ENCODE data around the gene EDN2.

Gene EDN2

DNA sequence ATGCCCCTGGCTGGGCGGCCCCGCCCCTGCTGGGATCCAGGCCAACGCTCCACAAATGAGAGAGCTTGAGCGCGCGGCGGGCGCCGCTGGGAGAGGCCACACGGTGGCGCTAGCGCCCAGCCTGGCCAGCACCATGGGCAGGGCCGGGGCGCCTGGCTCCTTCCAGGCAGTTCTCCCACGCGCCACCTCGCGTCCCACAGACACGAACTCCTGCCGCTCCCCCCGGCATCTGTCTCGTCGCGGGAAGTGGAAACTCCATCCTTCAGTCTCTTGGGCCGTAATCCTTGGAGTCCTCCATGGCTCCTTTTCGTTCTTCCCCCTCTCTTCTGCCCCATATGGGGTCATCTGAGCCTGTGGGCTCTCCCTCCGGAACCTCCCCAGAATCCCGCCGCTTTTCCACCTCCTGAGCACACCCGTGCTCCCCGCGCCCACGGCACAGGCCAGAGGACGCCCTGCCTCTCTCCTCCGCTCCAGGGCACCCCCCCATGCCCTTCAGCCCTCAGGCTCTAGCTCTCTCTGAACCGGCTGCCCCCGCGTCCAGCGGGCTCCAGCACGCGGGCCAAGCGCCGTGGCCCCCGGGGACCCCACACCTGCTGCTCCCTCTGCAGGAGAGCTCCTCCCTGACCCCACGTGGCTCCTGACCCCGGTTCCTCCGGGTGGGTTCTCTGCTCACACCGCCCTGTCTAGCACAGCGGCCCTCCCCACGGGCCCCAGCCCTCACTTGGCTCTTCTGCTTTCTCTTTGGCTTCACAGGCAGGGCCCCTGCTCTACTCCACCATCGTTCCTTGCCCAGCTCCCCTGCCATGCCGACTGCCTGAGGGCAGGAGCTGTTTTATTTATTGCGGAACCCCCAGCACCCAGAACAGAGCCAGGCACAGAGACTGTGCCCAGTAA is 31.9 kb upstream of the EDN2 start:
- DNase-seq: peak; percentile 64

DNA sequence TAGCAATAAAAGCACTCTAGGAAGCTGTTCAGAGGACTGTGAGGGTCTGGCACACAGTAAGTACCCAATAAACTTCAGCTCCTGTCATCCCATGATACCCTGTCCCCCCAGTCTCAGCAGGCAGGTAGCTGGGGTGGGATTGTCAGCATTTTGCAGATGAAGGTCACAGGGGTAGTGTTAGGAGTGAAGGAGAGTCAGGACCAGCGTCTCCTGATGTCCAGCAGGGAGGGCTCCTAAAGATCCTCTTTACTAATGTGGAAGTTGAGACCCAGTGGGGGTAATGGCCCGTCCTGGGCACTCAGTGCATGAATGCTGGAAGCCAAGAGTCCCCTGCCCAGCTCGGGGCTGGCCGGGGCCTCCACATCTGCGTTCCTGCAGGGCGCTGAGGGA is 31.3 kb upstream of the EDN2 start:
- DNase-seq: no peak

DNA sequence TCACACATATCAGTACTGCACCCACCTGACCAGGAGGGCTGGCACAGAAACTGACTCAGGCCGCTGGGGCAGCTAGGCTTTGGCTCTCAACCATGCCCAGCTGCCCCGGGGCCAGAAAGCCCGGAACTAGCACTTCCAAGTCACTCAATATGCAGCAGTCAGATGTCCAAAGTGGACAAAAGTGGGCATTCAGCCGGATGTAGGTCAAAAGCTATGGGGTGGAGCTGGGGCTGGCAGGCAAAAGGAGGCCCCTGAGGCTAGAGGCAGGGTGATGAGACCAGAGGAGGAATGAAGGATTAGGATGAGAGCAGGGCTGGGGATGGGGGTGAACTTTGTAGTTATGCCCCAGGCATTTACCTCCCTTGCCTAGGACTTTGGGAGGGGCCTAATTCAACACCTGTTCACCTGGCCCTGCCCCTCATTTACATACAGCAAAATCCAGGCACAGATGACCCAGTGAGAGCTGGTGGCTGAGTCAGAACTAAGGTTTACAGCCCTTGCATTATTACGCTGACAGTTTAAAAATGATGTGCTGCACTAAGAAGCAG is 30.7 kb upstream of the EDN2 start:
- no peak for DNase-seq

DNA sequence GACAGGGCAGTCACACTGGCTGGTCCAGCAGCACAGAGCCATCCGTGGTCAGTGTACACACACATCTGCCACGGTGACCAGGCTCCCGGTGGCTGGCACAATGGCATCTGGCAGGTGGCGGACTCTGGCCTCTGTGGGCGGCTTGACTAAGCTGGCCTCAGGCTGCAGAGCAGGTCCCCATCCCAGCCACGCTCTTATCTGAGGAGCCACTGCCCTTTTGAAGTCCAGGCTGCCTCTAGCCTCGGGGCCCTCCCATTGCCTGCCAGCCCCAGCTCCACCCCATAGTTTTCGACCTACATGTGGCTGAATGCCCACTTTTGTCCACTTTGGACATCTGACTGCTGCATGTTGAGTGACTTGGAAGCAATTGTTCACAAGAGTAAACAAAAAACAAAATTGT is 29.9 kb upstream of the EDN2 start:
- no peak for DNase-seq

DNA sequence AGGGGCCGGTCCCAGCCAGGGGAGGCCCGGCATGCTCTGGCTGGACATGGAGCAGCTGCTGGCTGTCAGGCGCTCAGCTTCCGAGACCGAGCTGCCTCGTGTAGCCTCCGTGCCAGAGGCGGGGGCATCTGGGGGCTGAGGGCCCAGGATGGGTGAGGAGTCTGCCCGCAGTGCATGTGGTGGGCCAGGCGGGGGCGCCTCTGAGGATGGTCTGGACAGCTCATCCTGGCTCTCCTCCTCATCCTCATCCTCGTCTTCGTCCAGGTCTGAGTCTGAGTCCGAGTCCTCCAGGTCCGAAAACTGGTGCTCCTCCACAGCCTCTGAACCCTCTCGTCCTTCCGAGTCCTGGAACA is 28.9 kb upstream of the EDN2 start:
- DNase-seq: no peak

DNA sequence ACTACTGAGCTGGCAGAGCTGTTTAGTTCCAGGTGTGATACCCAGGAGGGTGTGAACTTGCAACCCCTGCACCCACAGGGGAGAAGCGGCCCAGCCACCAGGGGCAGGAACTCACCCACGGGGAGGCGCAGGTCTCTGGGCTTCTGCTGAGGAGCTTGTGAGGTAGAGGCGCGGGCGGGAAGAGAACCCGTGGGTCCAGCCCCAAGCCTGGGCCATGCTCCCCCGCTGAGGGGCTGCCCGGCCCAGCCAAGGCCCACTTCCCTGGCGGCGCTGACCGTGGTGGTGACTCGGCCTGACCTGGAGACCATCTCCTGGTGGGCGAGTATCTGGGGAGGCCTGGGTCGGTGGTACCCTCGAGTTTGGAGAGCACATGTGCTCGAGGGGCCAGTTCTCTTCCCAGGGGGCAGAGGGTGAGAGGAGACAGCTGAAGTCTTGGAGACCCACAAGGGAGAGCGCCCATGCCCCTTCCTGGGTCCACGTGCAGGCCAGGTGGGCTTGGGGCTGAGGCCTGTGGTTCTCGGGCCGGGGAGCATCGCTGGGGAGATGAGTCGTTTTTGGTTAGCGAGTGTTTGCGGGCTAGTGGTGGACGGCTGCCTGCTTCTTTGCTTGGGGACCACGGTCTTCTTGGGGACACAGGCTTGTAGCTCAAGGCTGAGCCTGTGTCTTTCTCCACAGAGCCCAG is 28.4 kb upstream of the EDN2 start:
- DNase-seq: no peak

DNA sequence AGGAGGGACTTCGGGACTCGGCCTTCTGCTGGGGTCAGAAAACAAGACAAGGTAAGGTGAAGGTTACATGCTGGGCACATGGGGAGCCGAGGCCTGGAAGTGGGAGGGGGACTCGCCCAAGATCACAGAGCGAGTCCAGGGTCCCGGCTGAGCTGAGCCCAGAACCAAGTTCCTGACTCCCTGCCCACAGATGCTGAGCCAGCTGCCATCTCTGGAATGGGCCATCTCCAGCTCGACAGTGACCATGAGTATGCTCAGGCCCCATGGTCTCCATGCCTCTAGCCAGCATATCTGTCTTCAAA is 26.7 kb upstream of the EDN2 start:
- no peak for DNase-seq

DNA sequence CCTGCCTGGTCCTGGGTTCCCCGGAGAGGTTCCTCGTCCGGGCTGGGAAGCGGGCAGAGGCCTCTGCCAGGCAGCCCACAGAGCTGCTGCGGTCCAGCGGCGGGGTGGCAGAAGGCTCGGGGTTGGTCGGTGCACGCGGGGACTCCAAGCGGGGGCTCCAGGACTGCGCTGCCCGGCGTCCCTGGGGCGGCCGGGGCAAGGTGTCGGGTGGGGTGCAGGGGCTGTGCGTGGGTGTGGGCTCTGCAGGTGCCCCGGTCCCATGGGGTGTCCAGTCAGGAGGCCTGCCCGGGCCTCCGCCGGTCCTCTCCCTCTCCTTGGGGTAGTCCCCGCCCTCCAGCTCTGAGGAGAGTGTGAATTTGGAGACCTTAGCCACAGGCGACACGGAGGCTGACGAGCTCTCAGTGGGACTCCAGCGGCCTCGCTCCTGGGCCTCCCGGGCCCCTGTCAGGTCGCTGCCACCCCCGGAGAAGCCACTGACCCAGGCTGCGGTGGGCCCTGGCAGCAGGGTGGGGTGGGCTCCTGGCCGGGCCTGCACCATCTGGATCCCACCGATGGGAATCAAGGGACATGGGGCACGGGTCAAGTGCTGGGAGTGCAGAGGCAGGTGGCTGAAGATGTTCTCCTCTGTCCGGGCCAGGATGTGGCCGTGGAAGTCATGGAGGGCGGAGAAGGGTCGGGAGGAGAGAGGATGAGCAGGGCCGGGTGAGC is 26.2 kb upstream of the EDN2 start:
- DNase-seq: no peak

DNA sequence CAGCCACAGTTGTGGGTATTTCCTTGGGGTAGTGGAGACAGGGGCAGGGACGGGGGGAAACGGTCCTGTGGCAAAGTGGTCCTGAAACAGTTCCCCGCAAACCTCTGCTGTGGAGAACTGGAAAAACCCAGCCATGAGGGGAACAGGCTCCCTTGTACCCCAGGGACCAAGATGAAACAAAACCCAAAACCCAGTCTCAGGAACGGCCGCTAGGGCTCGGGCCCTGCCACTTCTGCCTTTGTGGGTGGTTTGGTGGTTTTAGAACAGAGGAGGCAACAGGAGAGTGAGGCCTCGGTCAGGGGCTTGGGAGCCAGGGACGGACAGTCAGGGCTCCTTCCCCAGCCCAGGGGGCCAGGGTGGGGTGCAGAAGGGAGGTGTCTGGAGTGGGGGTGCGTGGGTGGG is 24.8 kb upstream of the EDN2 start:
- no peak for DNase-seq

DNA sequence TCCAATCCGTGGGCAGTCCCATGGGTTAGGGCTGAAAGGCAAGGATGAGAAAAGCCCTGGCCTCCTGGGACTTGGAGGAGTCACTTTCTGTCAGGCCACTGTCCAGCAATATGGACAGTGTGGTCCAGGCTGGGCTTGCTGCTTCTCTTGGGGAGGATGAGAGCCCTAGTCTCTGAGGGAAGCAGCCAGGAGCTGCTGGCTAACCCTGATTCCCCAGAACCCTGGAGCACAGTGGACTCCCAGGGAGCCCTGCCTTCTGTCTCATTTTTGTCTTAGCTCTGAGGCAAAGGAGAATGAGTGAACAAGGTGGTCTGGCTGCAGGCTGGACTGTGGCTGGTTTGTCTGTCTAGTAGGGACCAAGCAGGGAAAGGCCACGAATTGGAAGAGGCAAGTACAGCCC is 23.8 kb upstream of the EDN2 start:
- DNase-seq: no peak

DNA sequence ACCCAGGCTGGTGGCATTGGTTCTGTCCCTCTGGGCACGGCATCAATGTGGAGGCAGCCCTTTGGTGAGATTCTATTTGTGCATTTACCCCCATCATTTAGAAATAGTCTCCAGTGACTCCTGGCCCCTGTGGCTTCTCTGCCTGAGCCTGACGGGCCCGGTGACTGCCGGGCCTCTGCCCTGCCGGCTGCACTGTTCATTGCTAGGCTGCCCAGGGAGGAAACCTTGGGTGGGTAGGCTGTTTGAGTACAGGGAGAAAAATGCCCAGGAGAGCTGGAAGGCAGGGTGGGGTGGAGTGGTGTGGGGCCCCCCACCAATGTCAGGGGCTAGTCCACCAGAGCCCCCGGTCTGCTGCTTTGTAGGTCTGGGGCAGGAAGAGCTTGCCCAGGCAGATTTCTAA is 23.4 kb upstream of the EDN2 start:
- DNase-seq: no peak

DNA sequence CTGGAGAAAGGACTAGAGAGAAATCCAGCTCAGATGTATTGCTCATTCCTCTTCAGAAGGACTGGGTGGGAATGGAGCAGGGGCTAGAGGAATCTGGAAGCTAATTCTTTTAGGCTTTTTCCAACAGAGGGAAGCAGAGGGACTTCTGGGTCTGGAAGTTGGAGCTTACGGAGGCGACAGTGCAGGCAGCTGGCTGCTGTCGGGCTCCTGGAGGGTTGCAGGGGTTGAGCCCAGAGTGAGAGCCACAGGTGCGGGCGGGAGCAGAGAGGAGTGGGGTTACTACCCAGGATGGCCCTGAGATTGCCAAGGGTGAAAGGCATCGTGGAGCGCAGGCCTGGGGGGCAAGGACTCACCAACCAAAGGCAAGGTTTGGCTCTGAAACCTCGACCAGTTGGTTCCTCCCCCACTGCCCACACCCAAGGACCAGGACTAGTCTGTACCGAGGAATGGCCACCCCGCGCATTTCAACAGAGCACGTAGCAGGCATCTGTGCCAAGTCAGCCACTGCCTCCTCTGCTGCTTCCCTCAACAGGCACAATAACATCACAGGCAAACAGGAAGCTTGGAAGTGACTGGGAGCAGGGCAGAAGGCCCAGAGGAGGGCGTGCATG is 22.7 kb upstream of the EDN2 start:
- no peak for DNase-seq

DNA sequence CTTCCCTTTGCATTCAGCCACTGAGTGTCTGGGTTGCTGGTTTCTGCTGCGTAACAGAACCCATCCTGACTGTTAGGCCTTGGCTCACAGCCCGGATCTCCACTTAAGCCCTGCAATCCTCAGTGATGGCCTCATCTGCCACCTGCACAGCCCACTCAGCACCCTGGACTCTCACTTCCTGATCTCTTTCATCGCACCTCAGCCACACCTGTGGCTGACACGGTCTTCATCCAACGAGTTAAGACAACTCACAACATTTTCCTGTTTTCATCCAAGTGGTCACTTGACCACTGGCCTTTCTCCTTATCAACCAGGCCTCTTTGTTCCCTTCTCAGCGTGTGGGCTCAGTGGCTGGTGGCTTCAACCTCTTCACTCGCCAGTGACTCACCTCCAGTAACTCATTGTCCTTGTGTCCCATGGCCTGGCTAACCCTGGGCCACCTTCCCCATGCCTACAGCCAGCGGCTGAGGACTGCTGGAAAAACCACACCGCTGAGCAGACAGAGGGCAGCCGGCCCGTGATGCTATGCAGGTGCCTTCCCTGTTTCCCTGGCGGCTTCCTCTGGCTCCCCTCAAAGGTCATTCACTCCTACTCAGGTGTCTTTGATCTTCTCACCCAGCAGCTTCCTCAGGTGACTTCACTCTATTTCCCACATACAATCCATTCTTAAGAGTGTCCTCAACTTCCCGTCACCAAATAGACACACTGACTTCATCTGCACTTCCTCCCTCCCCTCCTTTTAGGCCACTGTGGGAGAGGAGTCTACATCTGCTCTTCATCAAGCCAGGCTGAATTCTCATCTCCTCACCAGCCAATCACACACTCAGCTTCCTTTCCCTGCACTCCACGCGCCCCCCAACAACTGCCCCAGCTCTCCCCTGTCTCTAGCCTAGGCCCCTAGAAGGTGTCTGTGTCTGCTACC is 19.9 kb upstream of the EDN2 start:
- DNase-seq: no peak

DNA sequence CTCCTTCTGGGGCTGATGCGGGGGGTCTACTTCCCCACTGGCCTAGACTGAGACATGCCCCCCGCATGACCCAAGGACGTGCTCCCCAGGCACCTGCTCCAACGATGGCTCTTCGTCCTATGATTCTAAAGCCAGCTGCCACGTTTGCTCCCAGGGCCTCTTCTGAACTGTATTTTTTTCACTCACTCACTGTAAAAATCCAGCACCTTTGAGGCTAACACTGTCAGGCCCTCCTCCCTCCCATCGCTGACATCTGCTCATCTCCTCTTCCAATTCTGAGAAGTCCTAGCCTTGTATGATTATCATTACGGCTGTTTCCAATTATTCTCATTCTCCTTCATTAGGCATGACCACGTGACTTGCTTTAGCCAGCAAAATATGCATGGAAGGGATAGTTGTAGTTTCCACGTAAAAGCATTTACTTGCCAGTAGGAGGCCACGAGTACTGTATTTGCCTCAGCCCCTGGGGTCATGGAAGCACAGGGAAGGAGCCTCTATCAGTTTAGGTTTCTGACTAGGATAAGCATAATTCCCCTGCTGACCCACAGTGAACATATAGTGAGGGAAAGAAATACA is 19.1 kb upstream of the EDN2 start:
- DNase-seq: no peak

DNA sequence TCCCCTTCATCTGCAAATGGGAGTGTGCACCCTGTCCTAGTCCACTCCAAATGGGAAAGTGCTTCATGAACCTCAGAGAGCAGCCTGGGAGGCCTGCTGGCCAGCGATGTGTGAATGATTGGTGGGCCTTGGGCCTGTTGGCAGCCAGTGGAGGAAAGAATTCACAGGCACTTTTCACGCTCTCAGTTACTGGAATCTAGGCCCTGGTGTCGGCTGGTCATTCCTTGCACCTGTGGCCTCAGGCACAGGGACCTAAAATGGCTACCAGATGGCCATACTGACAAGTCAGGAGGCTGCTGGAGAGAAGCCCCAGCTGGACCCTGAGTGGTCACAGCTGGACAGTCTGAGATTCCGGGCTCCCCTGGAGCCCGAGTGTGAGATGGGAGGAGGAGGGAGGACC is 18.4 kb upstream of the EDN2 start:
- no peak for DNase-seq

DNA sequence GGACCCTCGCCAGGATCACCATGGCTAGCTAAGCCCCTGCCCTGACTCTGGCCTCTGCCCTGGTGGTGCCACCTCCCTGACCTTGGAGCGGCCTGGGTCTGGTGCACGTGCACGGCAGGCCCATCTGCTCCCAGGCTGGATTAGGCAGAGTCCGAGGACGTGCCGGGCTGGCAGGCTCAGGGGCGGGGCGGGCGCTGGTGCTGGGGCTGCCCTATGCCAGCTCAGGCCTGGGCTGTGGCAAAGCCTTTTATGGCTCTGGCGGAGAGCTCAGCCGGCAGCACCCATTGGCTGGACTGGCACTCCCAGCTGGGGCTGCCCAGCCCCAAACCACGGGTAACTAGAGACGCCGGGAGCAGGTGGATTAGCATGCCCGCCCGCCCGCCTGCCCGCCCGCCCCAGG is 17.1 kb upstream of the EDN2 start:
- no peak for DNase-seq

DNA sequence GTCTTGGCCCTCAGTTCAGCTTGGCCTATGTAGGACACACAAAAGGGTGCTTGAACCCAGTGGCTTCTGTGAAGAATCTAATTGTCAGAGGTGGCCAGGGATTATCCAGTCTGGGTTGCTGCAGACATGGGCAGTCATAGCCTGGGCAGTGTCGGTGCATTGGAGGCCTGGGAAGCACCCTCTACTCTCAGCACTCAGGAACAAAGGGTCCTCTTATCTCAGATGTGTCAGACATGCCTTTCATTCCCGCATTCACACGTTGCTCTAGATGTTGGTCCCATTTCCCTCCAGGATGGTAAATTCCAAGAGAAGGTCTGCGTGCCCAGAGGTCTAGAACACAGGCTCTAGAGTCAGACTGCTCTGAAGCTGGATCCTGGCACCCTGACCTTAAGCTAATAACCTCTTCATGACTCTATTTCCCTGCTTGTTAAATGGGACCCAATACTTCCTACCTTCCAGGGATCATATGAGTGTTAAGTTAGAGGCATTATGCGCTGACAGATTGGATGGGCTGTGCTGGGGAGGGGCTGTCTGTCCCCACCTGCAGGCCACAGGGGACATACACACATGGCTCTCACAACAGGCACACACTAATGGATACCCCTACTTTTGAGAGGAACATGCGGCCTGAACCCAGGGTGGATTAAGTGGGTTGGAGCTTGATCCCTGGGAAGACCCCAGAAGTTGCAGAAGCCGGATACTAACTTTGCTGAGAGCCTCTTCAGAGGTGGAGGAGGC is 16.5 kb upstream of the EDN2 start:
- no peak for DNase-seq

DNA sequence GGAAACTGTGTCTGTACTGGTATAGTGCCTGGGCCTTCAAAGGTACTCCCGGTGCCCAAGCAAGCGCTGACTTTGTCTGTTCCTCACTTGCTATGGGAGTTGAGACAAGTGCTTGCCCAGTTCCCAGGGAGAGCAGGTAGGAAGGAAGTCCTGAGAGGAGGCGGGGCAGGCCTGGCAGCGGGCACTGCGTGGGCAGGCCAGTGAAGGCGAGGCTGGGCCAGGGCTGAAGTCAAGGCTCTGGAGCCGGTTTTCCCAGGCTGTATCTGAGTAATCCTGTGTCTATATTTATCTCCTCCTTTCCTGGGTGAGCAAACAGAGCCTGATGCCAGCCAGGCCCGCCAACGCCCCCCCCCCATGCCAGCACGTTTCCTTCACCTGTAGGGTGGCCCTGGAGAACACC is 15.9 kb upstream of the EDN2 start:
- DNase-seq: no peak

DNA sequence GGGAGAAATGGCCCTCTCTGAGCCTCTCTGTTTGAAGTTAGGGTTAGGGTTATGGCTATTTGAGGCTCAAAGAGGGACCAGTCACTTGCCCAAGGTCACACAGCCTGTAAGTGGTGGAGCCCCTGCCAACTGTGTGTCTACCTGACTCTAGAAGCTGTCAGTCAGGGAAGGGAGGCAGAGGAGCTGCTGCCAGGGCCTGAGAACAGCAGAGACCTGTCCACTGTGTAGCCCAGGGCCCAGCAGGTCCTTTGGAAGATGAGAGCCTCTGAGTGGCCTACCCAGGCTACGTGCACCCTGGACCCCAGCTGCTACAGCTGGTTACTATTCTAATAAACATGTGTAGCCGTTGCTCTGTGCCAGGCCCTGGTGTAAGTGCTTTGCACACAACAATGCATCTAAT is 15.1 kb upstream of the EDN2 start:
- no peak for DNase-seq

DNA sequence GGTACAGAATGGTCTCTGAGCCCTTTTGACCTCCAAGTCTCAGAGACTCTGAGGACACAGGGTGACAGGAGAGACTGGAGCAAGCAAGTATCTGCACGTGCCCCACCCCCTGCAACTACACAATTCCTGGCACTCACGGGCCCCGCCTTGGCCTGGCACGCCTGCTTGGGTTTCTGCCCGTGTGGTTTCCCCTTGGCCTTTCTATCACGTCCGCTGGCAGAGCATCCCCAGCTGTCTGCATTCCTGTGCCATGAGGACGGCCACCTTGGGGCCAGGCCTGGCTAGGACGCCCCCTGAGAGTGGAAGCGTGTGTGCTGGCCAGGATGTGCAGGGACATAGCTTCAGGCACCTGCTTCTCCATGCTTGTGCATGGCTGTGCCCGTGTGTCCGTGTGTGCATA is 14.3 kb upstream of the EDN2 start:
- no peak for DNase-seq

DNA sequence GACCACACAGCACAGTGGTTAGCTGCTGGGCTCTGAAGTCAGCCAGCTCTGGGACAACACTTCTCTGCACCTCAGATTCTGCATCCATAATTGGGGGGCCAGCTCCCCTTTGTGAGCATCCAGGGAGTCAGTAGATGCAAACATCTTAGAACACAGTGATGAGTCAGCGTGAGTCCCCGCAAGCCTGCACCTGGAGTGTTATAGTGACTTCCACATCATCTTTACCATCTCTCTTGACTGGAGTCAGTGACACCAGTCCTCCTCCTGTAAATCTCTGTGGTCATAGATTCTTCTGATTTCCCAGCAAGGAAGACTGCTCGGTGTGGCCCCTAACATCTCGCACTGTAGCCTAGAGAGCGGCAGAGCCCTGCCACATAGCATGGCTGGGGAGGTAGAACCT is 13.9 kb upstream of the EDN2 start:
- DNase-seq: no peak

Data from activated naive CD4-positive, alpha-beta T cell treated with Interleukin-2 at 50 U/mL for 16 hours (primary cell).